Stimulated activated CD4-positive, alpha-beta T cell treated with anti-CD3 and anti-CD28 coated beads, Interleukin-12 subunit alpha, Interleukin-12 subunit beta, amount 100 ng/mL, for 4 hours (primary cell): ENCODE measurements around the gene STRADA.
"Not testable (repeated sequence)": the region's sequence is repeated elsewhere in the genome, so short reads cannot be mapped to it uniquely, and the experiment has no call there.

ENCODE experiments used
- DNase-seq: peaks from one replicate; pipeline ENCODE4 v3.0.0-alpha.2; 2020

STRADA gene

GRCh38 chr17:63754046-63754445, 12.4 kb upstream of the STRADA start:
- DNase-seq: no peak

- DNase-seq: no peak
These were observed 11.6 kb upstream of the STRADA start for GRCh38 chr17:63753215-63753614.

DNA sequence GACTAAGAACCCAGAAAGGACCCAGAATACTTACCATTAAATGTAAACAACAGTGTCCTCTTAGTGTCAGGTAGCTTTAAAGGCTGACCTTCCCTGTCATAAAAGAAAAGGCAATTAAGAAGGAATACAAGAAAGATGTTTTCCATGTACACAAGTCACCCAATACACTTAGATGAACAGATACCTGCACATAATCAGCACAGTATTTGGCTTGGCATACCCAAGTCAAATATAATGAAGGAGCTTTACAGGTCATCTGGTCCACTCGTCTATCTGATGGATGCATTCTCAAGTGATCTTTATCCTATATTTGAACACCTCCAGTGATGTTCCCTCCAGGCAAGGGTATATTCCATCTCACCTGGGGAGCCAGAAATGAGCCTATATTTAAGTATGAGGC, 11.1 kb upstream of the STRADA start:
- DNase-seq: no peak

- DNase-seq: no peak
These were observed 10.2 kb upstream of the STRADA start for GRCh38 chr17:63751806-63752205.

GRCh38 chr17:63741143-63741407, 524 bp downstream of the STRADA start:
- no peak for DNase-seq

GRCh38 chr17:63740464-63741142, 996 bp downstream of the STRADA start:
- no peak for DNase-seq

DNA sequence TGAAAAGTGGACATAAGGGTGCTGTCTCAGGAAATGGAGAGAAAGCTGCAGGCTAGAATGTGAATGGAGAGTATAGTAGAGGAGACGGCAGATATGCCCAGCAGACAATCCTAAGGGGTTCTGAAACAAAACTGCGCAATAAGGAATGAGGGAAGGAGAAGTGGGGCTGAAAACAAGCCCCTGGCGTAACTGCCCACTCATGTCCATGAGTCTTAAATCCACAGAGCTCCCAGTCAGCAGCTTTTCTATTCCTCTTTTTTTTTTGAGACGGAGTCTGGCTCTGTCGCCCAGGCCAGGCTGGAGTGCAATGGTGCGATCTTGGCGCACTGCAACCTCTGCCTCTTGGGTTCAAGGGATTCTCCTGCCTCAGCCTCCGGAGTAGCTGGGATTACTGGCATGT, 5.9 kb downstream of the STRADA start:
- no peak for DNase-seq

GRCh38 chr17:63722403-63722802, 19.2 kb downstream of the STRADA start:
- no peak for DNase-seq

GRCh38 chr17:63720194-63720593, 21.4 kb downstream of the STRADA start:
- DNase-seq: not testable (repeated sequence)

GRCh38 chr17:63718988-63719387, 22.6 kb downstream of the STRADA start:
- no peak for DNase-seq

- DNase-seq: no peak
These were observed 25.2 kb downstream of the STRADA start for GRCh38 chr17:63716426-63716825.

DNA sequence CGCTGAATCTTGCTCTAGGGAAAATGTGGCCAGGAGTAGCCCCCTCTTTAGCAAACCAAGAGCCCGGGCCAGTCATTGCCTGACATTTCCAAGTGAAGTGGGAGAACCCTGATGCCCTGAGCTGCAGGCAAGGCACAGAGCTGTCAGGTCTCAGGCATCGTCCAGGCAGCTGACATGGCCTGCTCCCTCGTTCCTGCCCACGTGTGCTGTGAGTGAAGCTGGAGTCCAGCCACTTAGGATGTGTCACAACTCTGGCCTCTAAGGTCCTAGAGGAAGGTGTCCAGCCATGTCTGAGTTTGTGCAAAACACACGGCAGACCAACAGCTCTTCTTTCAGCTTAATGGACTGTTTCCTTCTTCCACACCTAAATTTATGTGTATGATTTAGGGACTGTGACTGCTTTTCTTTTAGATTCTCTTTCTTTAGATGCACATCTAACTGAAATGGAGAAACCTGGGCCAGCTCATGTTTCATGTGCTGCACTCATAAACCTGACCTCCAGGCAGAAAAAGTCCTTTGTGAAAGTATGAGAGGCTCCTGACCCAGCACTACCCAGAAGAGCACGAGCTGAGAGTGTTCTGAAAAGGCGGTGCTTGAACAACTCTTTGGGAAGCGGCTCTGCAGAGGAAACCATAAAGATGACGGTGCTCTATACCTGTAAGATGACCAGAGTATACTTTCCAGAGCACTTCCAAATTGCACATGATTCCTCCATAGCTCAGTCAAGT, 26.9 kb downstream of the STRADA start:
- no peak for DNase-seq

DNA sequence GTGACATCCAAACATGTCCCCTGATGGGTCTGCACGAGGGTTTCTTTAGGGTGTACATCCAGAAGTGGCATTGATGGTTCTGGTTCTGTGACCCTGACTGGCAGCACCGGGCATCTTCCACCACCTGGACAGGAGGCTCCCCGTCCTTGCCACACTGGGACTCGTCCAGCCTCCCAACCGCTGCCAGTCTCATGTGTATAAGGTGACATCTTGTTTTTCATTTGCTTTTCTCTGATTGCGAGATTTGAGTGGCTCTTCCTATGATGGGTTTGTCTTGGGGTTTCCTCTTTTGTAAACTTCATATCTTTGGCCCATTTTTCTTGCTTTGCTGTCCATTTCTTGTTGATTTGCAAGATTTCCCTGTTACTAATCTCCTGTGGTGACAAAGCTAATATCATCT, 32.5 kb downstream of the STRADA start:
- no peak for DNase-seq

- DNase-seq: no peak
These were observed 34.4 kb downstream of the STRADA start for GRCh38 chr17:63707151-63707550.

DNA sequence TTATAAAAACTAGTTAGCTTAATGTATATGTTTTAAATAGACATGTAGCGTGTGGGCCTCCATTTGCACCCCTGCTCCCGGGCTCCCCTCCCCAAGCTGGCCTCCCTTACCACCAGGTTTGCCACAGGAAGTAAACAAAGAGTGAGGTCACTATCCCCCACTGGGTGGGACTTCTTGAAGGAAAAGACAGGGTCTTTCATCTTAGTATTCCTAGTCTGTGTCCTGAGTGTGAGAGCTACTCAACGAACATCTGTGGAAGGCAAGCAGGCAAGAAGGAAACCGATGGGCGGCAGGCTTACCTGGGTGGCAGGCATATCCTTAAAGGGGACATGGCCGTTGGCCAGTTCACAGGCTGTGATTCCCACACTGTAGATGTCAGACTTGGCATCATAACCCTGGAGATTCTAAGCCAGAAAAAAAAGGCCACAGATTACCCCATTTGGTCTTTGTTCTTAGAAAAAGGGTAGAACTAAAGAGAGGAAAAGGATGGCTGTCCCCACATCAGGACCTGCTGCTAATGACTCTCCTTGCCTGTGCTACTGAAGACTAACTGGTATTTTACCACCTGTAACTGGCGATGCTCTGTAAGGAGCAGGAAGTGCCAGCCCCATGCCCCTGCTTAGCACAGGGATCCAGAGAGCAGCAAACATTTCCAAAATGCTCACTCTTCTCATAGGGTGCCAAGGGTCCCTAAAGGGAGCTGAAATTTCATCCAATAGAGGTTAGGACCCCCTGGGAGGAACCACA, 35.1 kb downstream of the STRADA start:
- no peak for DNase-seq

- DNase-seq: no peak
These were observed 35.9 kb downstream of the STRADA start for GRCh38 chr17:63705657-63706056.

- DNase-seq: no peak
These were observed 36.8 kb downstream of the STRADA start for GRCh38 chr17:63704836-63705235.

DNA sequence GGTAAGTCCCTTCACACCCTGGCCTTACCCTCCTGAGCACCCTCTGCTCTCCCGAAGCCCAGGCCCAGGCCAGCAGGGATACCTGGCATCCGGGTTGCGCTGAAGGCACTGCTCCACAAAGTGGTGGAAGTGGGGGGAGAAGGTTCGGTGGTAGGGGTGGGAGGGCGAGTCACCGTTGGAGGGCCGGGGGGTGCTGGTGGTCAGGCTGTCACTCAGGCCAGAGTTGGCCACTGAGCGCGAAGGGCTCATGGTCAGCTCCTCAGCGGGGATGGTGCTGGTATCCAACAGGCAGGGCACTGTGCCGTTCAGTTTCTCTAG, 37.4 kb downstream of the STRADA start:
- no peak for DNase-seq

GRCh38 chr17:63703556-63704258, 37.9 kb downstream of the STRADA start:
- no peak for DNase-seq

DNA sequence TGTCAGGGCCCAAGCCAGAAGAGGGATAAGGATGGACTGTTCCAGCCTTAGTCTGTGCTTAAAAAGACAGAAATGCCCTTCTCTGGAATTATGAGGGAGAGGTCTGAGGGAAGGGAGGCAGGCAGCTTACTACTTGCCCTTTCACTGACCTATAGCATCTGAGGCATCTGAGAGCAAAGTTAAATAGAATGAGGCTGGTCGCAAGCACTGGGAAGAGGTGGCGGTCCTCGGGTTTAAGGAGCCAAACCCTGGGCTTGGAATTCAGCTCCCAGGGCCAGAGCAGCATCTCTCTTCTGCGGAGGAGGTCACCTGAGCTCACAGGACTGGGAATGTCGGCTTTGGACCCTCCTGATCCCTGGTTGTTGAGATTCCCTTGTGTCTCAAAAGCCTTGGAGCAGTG, 38.6 kb downstream of the STRADA start:
- no peak for DNase-seq

DNA sequence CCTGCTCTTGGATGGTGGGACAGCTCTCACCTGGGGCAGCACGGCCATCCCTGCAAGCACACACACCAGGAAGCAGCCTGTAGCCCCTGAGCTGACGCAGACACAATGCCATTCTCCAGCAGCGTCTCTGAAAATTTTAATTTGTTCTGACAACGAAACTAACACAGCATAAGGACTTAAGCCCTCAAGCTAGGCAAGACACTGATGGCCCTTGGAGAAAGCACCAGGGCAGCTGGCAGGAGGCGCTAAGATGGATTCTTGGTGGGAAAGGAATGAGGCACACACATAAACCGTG, 38.9 kb downstream of the STRADA start:
- no peak for DNase-seq

DNA sequence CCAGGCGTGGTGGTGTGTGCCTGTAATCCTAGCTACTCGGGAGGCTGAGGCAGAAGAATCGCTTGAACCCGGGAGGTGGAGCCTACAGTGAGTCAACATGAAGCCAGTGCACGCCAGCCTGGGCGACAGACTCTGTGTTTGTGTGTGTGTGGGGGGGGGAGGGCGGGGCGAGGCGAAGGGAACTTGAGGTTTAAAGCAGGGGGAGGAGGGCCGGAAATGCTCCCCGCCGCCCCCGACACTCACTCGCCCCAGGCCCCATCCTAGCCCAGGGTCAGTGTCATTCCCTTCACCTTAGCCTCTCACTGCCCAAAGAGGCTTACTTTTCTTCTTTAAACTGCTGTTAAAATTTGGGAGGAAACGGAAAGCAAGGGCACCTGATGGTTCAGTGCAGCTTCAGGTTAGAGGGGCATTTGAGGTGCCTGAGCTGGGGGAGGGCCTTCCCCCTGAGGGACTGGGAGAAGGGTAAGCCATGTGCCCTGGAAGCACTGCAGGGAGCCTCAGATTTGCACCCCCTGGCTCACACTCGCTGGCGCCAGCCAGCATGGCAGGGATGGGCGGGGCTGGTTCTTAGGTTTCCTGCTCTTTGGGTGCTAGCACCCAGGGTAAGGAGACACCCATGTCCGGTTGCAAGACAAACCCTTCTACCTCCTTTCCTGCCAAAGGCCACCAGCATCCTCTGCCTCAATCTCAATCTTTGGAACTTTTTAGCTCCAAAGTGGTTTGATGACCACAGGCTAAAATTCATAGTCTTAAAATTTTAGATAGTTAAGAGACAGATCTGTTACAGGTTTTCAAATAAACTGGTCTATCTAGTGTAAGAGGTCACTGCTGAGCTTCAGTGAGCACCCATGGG, 39.5 kb downstream of the STRADA start:
- DNase-seq: peak; percentile 65

GRCh38 chr17:63701456-63701820, 40.2 kb downstream of the STRADA start:
- no peak for DNase-seq
